Measurements from ENCODE around the gene TMEM255B. TPM values are rescaled to one million over a fixed set of nuclear protein-coding genes. Genes with fewer than 3 reads are reported as not detected.

The TMEM255B gene
- total RNA-seq, 1 experiment from 2014 or later, result 0.61 TPM

GRCh38 chr13:113726961-113727411 is 32.0 kb upstream of the TMEM255B start:
- H3K9me3 ChIP-seq (ENCODE audit: insufficient read depth, low read depth), result no peaks in the 10 kb centered on the region
- POLR2A ChIA-PET (ENCODE audit: unreplicated experiment), result no interaction called here
- H3F3A ChIP-seq (ENCODE audit: insufficient read depth, low read depth), result peaks cover 18% of the 10 kb centered on the region; the same call in 1 of the 2 replicates
- CTCF ChIA-PET, result no interaction called here
- BruUV-seq (replicated peaks), result no TSS peak
- H3K9me2 ChIP-seq (ENCODE audit: insufficient read depth), result no peaks in the 10 kb centered on the region
- no peak for DNase-seq
- intact Hi-C loops (cut with micrococcal nuclease; ENCODE audit: unreplicated experiment), result no loop called here
- peaks cover 35% of the 10 kb centered on the region for H3K27me3 ChIP-seq (ENCODE audit: insufficient read depth, low read depth)
- H3K4me2 ChIP-seq, result no peak overlapping the region
- H3K79me2 ChIP-seq (ENCODE audit: low read depth), result no peaks in the 10 kb centered on the region
- H4K20me1 ChIP-seq (ENCODE audit: insufficient read depth), result no peaks in the 10 kb centered on the region
- H2AFZ ChIP-seq, result no peak overlapping the region
- H3K4me3 ChIP-seq, result no peak overlapping the region
- no peaks in the 10 kb centered on the region for H3K4me1 ChIP-seq (replicated peaks; ENCODE audit: insufficient read depth)
- H3K27ac ChIP-seq, result no peak overlapping the region
- H3K36me3 ChIP-seq (ENCODE audit: low read depth), result no peaks in the 10 kb centered on the region
- no peak for TF ChIP-seq CTCF (conservative IDR thresholded peaks at IDR 0.05)
- no peak for TF ChIP-seq EZH2 (IDR thresholded peaks at IDR 0.05; ENCODE audit: low read depth)

GRCh38 chr13:113728571-113729054 is 30.4 kb upstream of the TMEM255B start:
- ChIA-PET POLR2A (ENCODE audit: unreplicated experiment) (no interaction called here), CTCF (no interaction called here)
- TF ChIP-seq EZH2 (IDR thresholded peaks at IDR 0.05; ENCODE audit: low read depth) (no peak), CTCF (conservative IDR thresholded peaks at IDR 0.05) (no peak)
- H3K36me3 ChIP-seq (ENCODE audit: low read depth), result no peaks in the 10 kb centered on the region
- no peaks in the 10 kb centered on the region for H3K9me2 ChIP-seq (ENCODE audit: insufficient read depth)
- H3K27me3 ChIP-seq (ENCODE audit: insufficient read depth, low read depth), result peaks cover 46% of the 10 kb centered on the region
- H4K20me1 ChIP-seq (ENCODE audit: insufficient read depth), result no peaks in the 10 kb centered on the region
- intact Hi-C loops (cut with micrococcal nuclease; ENCODE audit: unreplicated experiment), result no loop called here
- H3K79me2 ChIP-seq (ENCODE audit: low read depth), result no peaks in the 10 kb centered on the region
- no peaks in the 10 kb centered on the region for H3K4me1 ChIP-seq (replicated peaks; ENCODE audit: insufficient read depth)
- H3K4me2 ChIP-seq, result no peak overlapping the region
- BruUV-seq (replicated peaks), result no TSS peak
- no peak overlapping the region for H3K27ac ChIP-seq
- peaks cover 27% of the 10 kb centered on the region for H3F3A ChIP-seq (ENCODE audit: insufficient read depth, low read depth)
- peaks cover 3% of the 10 kb centered on the region; the same call in 1 of the 2 replicates for H3K9me3 ChIP-seq (ENCODE audit: insufficient read depth, low read depth)
- no peak overlapping the region for H2AFZ ChIP-seq
- DNase-seq, result no peak
- no peak overlapping the region for H3K4me3 ChIP-seq

DNA sequence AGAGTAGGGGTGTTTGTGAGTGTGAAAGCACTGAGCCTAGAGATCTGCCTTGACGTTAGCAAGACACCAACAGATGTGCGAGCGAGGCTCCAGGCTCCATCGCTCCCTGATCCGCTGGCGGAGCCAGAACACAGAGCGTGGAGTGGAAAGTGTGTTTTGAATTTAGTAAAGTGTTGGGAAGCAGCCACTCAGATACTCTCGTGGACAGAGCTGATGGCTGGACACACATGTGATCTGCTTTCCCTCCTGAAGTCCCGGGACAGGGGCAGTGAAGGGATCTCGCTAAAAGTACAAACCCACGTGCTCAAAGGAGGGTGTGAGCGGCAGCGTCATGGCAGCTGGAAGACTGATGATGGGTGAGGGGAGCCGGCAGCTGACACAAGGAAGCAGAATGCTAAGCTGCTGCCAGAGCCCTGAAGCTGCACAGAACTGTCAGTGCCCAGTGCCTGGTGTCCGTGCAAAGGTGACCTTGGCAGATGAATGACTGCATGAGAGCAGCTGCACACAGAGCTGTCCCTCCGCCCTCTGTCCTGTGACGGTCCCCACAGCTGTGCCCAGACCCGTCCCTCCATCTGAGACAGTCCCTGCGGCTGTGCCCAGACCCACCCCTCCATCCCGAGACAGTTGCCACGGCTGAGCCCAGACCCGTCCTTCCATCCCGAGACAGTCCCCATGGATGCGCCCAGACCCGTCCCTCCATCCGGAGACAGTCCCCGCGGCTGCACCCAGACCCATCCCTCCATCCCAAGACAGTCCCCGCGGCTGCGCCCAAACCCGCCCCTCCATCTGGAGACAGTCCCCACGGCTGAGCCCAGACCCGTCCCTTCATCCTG is 29.6 kb upstream of the TMEM255B start:
- H3K4me3 ChIP-seq, result no peak overlapping the region
- DNase-seq, result no peak
- no peak overlapping the region for H3K4me2 ChIP-seq
- POLR2A ChIA-PET (ENCODE audit: unreplicated experiment), result no interaction called here
- BruUV-seq (replicated peaks), result no TSS peak
- H3K9me3 ChIP-seq (ENCODE audit: insufficient read depth, low read depth), result peaks cover 7% of the 10 kb centered on the region; the same call in 1 of the 2 replicates
- H4K20me1 ChIP-seq (ENCODE audit: insufficient read depth), result no peaks in the 10 kb centered on the region
- H2AFZ ChIP-seq, result no peak overlapping the region
- no peaks in the 10 kb centered on the region for H3K79me2 ChIP-seq (ENCODE audit: low read depth)
- no peaks in the 10 kb centered on the region for H3K4me1 ChIP-seq (replicated peaks; ENCODE audit: insufficient read depth)
- H3K27me3 ChIP-seq (ENCODE audit: insufficient read depth, low read depth), result peaks cover 46% of the 10 kb centered on the region
- no peak for TF ChIP-seq EZH2 (IDR thresholded peaks at IDR 0.05; ENCODE audit: low read depth)
- TF ChIP-seq CTCF (conservative IDR thresholded peaks at IDR 0.05), result no peak
- H3K9me2 ChIP-seq (ENCODE audit: insufficient read depth), result no peaks in the 10 kb centered on the region
- no peaks in the 10 kb centered on the region for H3K36me3 ChIP-seq (ENCODE audit: low read depth)
- peaks cover 31% of the 10 kb centered on the region for H3F3A ChIP-seq (ENCODE audit: insufficient read depth, low read depth)
- CTCF ChIA-PET, result no interaction called here
- no peak overlapping the region for H3K27ac ChIP-seq
- intact Hi-C loops (cut with micrococcal nuclease; ENCODE audit: unreplicated experiment), result no loop called here
